HepG2 (cell line): Measurements from ENCODE around the gene JMY. TPM values are rescaled to one million over a fixed set of nuclear protein-coding genes. Genes with fewer than 3 reads are reported as not detected.

Experiments used
- ATAC-seq: fragments of 200-7000 bp; cut with Tn5 transposase; 3 replicates; pipeline ENCODE4 v1.9.1; 2020; ENCODE audit warnings: mild to moderate bottlenecking, moderate library complexity
- BruUV-seq: library from RNA; stranded (reverse); fragments of 400-500 nt; replicated peaks from 2 replicates; lab custom pipeline; 2021; lab: Mats Ljungman, UMichigan
- CTCF ChIA-PET: fragments of 300-600 bp; formaldehyde crosslinking; extraction: SDS; loops from one replicate; lab custom pipeline; 2021; ENCODE audit warnings: low total read pairs, inconsistent platforms, low intra/inter-chr PET ratio; lab: Yijun Ruan, JAX
- POLR2A ChIA-PET: fragments of 350-600 bp; sonication (Branson Sonifier 250); formaldehyde crosslinking; loops from one replicate; lab custom pipeline; 2020; ENCODE audit warnings: antibody characterized with exemption, inconsistent platforms; lab: Yijun Ruan, JAX
- DNase-seq: peaks from one replicate; pipeline ENCODE4 v3.0.0-alpha.2; 2015; ENCODE audit warnings: low spot score
- FAIRE-seq: peaks from 3 replicates; lab custom pipeline; 2011; peaks lifted over from hg19 to GRCh38; lab: Jason Lieb, UNC
- H2AFZ ChIP-seq: one replicate; pipeline ENCODE4 v1.6.1; 2011; ENCODE audit warnings: low read length, inconsistent platforms
- H3K27ac ChIP-seq: fragments of 300-600 bp; 3 replicates; pipeline ENCODE4 v1.8.0; 2011; ENCODE audit warnings: mixed run types, mild to moderate bottlenecking, mixed read lengths, low read length, inconsistent platforms; ENCODE audit not compliant: insufficient read depth; ENCODE audit errors: extremely low read length
- H3K27me3 ChIP-seq, 2 experiments: fragments of 200-600 bp in 1 of 2; 2 replicates in 1 of 2; 3 replicates in 1 of 2; pipeline versions ENCODE4 v1.6.0 to v1.8.0; 2011; ENCODE audit warnings: low read length in 2 of 2, mild to moderate bottlenecking in 2 of 2, moderate library complexity in 2 of 2, inconsistent platforms in 1 of 2; ENCODE audit not compliant: insufficient read depth in 2 of 2, control insufficient read depth in 1 of 2
- H3K36me3 ChIP-seq, 2 experiments: fragments of 200-600 bp in 1 of 2; replicated peaks in 1 of 2; 2 replicates in 1 of 2; 3 replicates in 1 of 2; pipeline versions ENCODE4 v1.5.1 to v1.8.0; 2011; ENCODE audit warnings: low read length in 2 of 2, inconsistent platforms in 1 of 2; ENCODE audit not compliant: insufficient read depth in 2 of 2, control insufficient read depth in 1 of 2
- H3K4me1 ChIP-seq: 2 replicates; pipeline ENCODE4 v1.5.1; 2012; ENCODE audit warnings: low read length, inconsistent platforms; ENCODE audit not compliant: insufficient read depth
- H3K4me2 ChIP-seq: 2 replicates; pipeline ENCODE4 v1.6.0; 2011; ENCODE audit warnings: low read depth, low read length, inconsistent platforms
- H3K4me3 ChIP-seq, 3 experiments: fragments of 200-600 bp in 1 of 3; sonication (generic), shearing (Covaris generic) in 1 of 3; replicated peaks in 1 of 3; 2 replicates each; pipeline ENCODE4 v1.5.1; 2011 to 2016; ENCODE audit warnings: low read length in 3 of 3, inconsistent platforms in 2 of 3, low read depth in 2 of 3, mild to moderate bottlenecking in 2 of 3, control low read depth in 1 of 3, mixed read lengths in 1 of 3; ENCODE audit not compliant: insufficient read depth in 1 of 3
- H3K79me2 ChIP-seq: one replicate; pipeline ENCODE4 v1.6.1; 2011; ENCODE audit warnings: low read length, inconsistent platforms; ENCODE audit not compliant: insufficient read depth
- H3K9ac ChIP-seq: 2 replicates; pipeline ENCODE4 v1.6.0; 2011; ENCODE audit warnings: mild to moderate bottlenecking, low read depth, low read length, inconsistent platforms; ENCODE audit not compliant: insufficient read depth
- H3K9me3 ChIP-seq: 2 replicates; pipeline ENCODE4 v1.5.1; 2012; ENCODE audit warnings: mild to moderate bottlenecking, low read length
- H4K20me1 ChIP-seq: 2 replicates; pipeline ENCODE4 v1.6.0; 2011; ENCODE audit warnings: inconsistent platforms, mild to moderate bottlenecking, low read length, moderate library complexity; ENCODE audit not compliant: insufficient read depth
- EHMT2 ChIP-seq: fragments of 200-600 bp; sonication (generic); IDR thresholded peaks from 2 replicates; pipeline ENCODE4 v1.7.0; 2017; ENCODE audit warnings: antibody characterized with exemption, low read depth, low read length, borderline replicate concordance
- ELK4 ChIP-seq: sonication (generic); formaldehyde crosslinking; IDR thresholded peaks from 2 replicates; pipeline ENCODE4 v1.9.0; 2021; ENCODE audit warnings: missing genetic modification reagents, borderline replicate concordance
- EZH2 ChIP-seq: conservative IDR thresholded peaks from 2 replicates; pipeline ENCODE4 v1.6.1; 2012; ENCODE audit warnings: mild to moderate bottlenecking, low read depth, low read length, moderate library complexity
- HNRNPLL ChIP-seq: fragments of 200-400 bp; formaldehyde crosslinking; IDR thresholded peaks from 2 replicates; pipeline ENCODE4 v1.6.1; 2017; ENCODE audit warnings: mild to moderate bottlenecking, low read depth, low read length; ENCODE audit not compliant: poor library complexity, severe bottlenecking
- MED13 ChIP-seq: sonication (generic); formaldehyde crosslinking; IDR thresholded peaks from 2 replicates; pipeline ENCODE4 v1.5.0; 2020; ENCODE audit warnings: missing genetic modification reagents
- MXD1 ChIP-seq: sonication (generic); formaldehyde crosslinking; IDR thresholded peaks from 2 replicates; pipeline ENCODE4 v1.4.0; 2020; ENCODE audit warnings: mild to moderate bottlenecking, missing genetic modification reagents
- MXD3 ChIP-seq: IDR thresholded peaks from 2 replicates; pipeline ENCODE4 v1.6.1; 2016; ENCODE audit warnings: mild to moderate bottlenecking, missing biosample characterization, missing genetic modification reagents
- MYC ChIP-seq: sonication (generic); formaldehyde crosslinking; IDR thresholded peaks from 2 replicates; pipeline ENCODE4 v1.9.0; 2021; ENCODE audit warnings: missing genetic modification reagents, borderline replicate concordance
- PCBP2 ChIP-seq: fragments of 200-400 bp; formaldehyde crosslinking; optimal IDR thresholded peaks from 2 replicates; pipeline ENCODE3; 2018; ENCODE audit warnings: low read length, low read depth; ENCODE audit not compliant: poor library complexity, severe bottlenecking
- SPEN ChIP-seq: sonication (generic); formaldehyde crosslinking; IDR thresholded peaks from 2 replicates; pipeline ENCODE4 v1.5.1; 2020; ENCODE audit warnings: low read depth, mild to moderate bottlenecking, missing genetic modification reagents
- ZNF136 ChIP-seq: sonication (generic); formaldehyde crosslinking; IDR thresholded peaks from 2 replicates; pipeline ENCODE4 v1.8.1; 2022; ENCODE audit warnings: low read depth, mild to moderate bottlenecking, moderate library complexity, missing genetic modification reagents
- ZNF225 ChIP-seq: sonication (generic); formaldehyde crosslinking; IDR thresholded peaks from 2 replicates; pipeline ENCODE4 v1.4.0; 2020; ENCODE audit warnings: mild to moderate bottlenecking, missing genetic modification reagents
- ZNF326 ChIP-seq: sonication (generic); formaldehyde crosslinking; IDR thresholded peaks from 2 replicates; pipeline ENCODE4 v1.4.0; 2020; ENCODE audit warnings: missing genetic modification reagents, borderline replicate concordance
- ZNF556 ChIP-seq: sonication (generic); formaldehyde crosslinking; IDR thresholded peaks from 2 replicates; pipeline ENCODE4 v1.4.0; 2020; ENCODE audit warnings: mild to moderate bottlenecking, missing genetic modification reagents, borderline replicate concordance
- ZUFSP ChIP-seq: sonication (generic); formaldehyde crosslinking; IDR thresholded peaks from 2 replicates; pipeline ENCODE4 v1.9.0; 2021; ENCODE audit warnings: missing genetic modification reagents, mild to moderate bottlenecking, borderline replicate concordance
- WGBS: methylation state at CpG from one replicate; pipeline ENCODE4 v1.1.6; 2017; ENCODE audit warnings: low lambda C conversion rate; 5-methylcytosine and 5-hydroxymethylcytosine counted together
- in situ Hi-C: cut with HindIII; loops from 2 replicates; pipeline ENCODE4 v1.10.0; 2017; ENCODE audit warnings: low pct_unique_long_range_greater_than_20kb; ENCODE audit not compliant: extremely low pct_ligation_motif_present
- intact Hi-C: fragments of 100-400 bp; cut with micrococcal nuclease; formaldehyde crosslinking; loops from one replicate; pipeline ENCODE4 v1.10.0; 2022; ENCODE audit not compliant: unreplicated experiment
- polyA plus RNA-seq, 8 experiments: library from polyadenylated mRNA; depleted of rRNA in 3 of 8; stranded (reverse) in 7 of 8; unstranded in 1 of 8; fragments of >200 nt; fragmentation: Illumina TruSeq in 4 of 8; extraction: Trizol in 4 of 8; gene quantifications; 2 replicates each; pipeline versions ENCODE4 v1.2.1 to v1.2.3, GENCODE V29; 2011 to 2016; ENCODE audit warnings: low read depth in 4 of 8, missing spikeins in 1 of 8, mixed read lengths in 1 of 8; ENCODE audit not compliant: insufficient read depth in 1 of 8
- total RNA-seq, 5 experiments: library from RNA; depleted of rRNA; stranded (reverse); fragments of >200 nt; fragmentation: Illumina TruSeq; extraction: Trizol; gene quantifications; 2 replicates each; pipeline ENCODE4 v1.2.3, GENCODE V29; 2016; ENCODE audit warnings: low read depth in 1 of 5

The JMY gene
- total and polyA plus RNA-seq, 2 of the 13 experiments (the other 11 are each of a cell fraction or from before 2014, with no cell fraction given), result 4.0 to 4.2 TPM

- no peak for TF ChIP-seq MXD1 (CRISPR knock-in tag)
- TF ChIP-seq HNRNPLL, result no peak
- no peak for TF ChIP-seq MYC (CRISPR knock-in tag)
- no peak for TF ChIP-seq ZNF326
- no peak for TF ChIP-seq ZNF225
- no peak for TF ChIP-seq EZH2
- TF ChIP-seq SPEN, result peak; percentile 49; the same call in 1 of the 2 replicates
These were observed 20.0 kb downstream of the JMY start (continued) for GRCh38 chr5:79255786-79256557.

GRCh38 chr5:79256563-79256962 is 20.6 kb downstream of the JMY start:
- ATAC-seq (no peak), DNase-seq (no peak), FAIRE-seq (no peak)
- Histone ChIP-seq H3K36me3 (no peaks in the 10 kb centered on the region), H4K20me1 (peaks cover 40% of the 10 kb centered on the region; the same call in 1 of the 2 replicates), H3K4me1 (peaks cover 35% of the 10 kb centered on the region), H2AFZ (no peak overlapping the region), H3K79me2 (peaks cover 31% of the 10 kb centered on the region), H3K9ac (no peak overlapping the region), H3K4me2 (no peak overlapping the region), H3K4me3 (no peak overlapping the region), H3K27ac (no peak overlapping the region), H3K9me3 (no peaks in the 10 kb centered on the region), H3K27me3 (no peaks in the 10 kb centered on the region)
- TF ChIP-seq EHMT2 (no peak), PCBP2 (no peak), ELK4 (no peak), ZUFSP (no peak), ZNF136 (CRISPR knock-in tag) (no peak), ZNF556 (no peak), MXD3 (CRISPR knock-in tag) (no peak), MED13 (no peak)
- in situ Hi-C loops, result loop anchor here (25.0 kb wide), 1 partner anchor 206 kb away; no protein-coding TSS in a partner anchor
- ChIA-PET POLR2A (no interaction called here), CTCF (no interaction called here)
- BruUV-seq, result no TSS peak
- WGBS, result 90% methylated on average over 4 of the region's 4 CpGs
- intact Hi-C loops, result loop anchor here (5.0 to 10.0 kb wide), 3 partner anchors 71 to 232 kb away; no protein-coding TSS in a partner anchor
